Ureter (tissue), 1 donor: ENCODE results near the gene CYP3A5. TPM values are rescaled to one million over a fixed set of nuclear protein-coding genes. Genes with fewer than 3 reads are reported as not detected.
A peak's percentile ranks its signal among the peaks of the same experiment; 100 is the strongest.
"Not testable (repeated sequence)": the region's sequence is repeated elsewhere in the genome, so short reads cannot be mapped to it uniquely, and the experiment has no call there.

Experiments
- DNase-seq: peaks from one replicate; pipeline ENCODE4 v3.0.0-alpha.2; 2020; ENCODE audit warnings: low spot score
- total RNA-seq: library from RNA; stranded (reverse); gene quantifications from one replicate; pipeline ENCODE4 v1.2.4, GENCODE V29; 2023
- donor health status: DM: yes; HTN: yes; CAD: no.

CYP3A5 gene
- total RNA-seq, 1 donor from 2014 or later, result 104 TPM

DNA sequence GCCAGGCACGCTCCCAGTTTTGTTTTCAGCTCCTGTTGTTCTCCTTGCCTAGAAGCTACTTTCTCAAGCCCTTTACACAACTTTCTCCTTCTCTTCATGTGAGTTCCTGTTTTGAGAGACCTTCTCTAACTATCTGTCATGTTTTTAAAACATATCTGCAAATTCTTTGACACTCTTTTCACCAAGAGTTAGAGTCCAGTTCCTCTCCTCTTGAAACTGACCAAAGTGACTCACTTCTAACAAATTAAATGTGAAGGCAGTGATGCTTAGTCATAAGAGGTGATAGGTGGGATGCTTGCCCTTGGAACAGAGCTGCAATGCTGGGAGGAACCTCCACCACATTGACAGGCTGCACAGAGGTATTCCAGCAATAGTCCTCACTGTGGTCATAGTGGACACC lies 37.8 kb downstream of the CYP3A5 start:
- no peak for DNase-seq

DNA sequence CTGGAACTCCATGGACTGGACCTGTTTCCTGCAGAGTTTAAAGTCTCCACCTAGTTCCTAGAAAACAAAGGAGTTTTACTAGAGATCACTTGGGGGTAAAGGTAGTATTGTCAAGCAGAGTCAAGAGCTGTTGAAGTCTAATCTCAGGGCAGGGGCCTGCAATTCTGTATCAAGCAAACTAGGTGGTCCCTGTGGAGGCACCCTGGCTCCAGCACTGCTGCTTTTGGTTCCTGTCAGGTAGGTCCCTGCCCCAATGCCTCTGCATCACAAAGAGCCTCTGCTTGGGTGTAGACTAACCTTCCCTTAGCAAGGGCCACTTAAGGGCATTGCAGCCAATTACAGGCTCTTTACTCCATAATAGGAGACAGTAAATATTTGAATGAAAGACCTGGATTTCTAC lies 40.5 kb downstream of the CYP3A5 start:
- no peak for DNase-seq

DNA sequence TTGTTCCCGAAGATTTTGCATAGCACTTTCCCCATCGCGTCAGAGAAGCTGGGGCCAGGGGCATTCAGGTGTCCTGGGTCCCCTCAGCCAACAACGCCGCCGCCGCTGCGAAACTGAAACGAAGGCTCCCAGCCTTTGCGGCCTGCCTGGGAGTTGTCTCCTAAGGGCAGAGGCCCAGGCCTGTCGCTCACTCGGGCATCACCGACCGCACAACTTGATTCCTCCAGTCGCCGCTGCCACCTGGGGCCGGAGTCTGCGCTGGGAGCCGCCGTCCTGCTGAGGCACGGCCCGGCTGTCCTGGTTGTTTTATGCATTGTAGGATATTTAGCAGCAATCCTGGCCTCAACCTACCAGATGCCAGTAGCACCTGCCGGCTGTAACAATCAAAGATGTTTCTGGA lies 41.1 kb downstream of the CYP3A5 start:
- no peak for DNase-seq

DNA sequence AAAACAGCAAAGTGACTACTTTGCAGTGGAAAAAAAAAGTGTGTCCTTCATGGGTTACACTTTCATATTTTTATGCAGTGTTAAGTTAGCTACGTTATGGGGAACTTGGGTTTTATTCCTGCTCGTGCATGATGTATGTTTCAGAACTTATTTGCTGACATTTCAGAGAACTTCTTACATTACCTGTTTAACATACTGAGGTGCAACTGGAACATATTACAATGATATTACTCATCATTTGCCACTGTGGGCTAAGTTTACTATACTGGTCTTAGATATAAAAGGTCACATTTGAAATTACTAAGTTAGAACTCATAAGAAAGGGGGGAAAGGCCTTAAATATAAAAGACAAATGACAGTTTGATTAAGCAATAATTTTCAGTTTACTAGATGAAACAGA lies 42.4 kb downstream of the CYP3A5 start:
- not testable (repeated sequence) for DNase-seq

DNA sequence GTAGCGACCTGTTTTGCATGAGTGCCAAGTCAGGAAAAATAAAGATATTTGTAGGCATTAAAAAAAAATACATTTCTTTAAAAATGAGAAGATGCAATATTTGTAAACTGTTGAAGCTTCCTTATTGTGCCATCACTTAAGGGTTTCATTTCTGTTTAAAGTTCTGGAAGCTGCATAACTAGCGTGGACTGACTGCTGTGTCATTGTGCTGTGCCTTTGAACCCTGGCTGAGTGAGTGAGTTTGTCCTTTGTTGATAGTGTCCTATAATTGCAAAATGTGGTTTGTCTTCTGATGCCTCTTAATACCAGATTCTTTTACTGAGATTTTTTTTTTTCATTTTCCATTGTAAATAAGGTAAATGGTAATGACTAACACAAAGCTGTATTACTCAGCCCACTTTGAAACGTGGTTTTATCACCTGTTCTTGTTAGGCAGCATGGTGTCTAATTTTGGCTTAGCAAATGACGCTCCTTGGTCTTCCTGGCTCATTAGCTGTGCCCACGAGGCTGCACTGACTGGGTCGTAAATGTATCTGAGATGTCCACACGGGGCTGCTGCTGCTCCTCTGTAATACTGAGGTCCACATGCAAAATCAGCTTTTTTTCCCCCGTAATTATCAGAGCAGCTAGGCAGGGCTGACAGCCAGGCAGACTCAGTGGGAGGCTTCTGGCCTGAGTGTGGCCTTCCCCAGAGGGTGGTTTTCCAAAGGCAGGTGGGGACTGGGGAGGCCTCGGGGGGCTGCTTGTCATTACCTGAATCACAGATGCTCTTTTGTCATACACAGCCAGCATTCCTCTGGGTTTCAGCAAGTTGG lies 48.3 kb downstream of the CYP3A5 start:
- no peak for DNase-seq

DNA sequence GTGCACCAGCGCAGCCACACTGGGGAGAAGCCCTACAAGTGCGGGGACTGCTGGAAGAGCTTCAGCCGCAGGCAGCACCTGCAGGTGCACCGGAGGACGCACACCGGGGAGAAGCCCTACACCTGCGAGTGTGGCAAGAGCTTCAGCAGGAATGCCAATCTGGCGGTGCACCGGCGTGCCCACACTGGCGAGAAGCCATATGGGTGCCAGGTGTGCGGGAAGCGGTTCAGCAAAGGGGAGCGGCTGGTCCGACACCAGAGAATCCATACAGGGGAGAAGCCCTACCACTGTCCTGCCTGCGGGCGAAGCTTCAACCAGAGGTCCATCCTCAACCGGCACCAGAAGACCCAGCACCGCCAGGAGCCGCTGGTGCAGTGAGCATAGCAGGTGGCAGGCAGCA lies 50.2 kb downstream of the CYP3A5 start:
- no peak for DNase-seq

DNA sequence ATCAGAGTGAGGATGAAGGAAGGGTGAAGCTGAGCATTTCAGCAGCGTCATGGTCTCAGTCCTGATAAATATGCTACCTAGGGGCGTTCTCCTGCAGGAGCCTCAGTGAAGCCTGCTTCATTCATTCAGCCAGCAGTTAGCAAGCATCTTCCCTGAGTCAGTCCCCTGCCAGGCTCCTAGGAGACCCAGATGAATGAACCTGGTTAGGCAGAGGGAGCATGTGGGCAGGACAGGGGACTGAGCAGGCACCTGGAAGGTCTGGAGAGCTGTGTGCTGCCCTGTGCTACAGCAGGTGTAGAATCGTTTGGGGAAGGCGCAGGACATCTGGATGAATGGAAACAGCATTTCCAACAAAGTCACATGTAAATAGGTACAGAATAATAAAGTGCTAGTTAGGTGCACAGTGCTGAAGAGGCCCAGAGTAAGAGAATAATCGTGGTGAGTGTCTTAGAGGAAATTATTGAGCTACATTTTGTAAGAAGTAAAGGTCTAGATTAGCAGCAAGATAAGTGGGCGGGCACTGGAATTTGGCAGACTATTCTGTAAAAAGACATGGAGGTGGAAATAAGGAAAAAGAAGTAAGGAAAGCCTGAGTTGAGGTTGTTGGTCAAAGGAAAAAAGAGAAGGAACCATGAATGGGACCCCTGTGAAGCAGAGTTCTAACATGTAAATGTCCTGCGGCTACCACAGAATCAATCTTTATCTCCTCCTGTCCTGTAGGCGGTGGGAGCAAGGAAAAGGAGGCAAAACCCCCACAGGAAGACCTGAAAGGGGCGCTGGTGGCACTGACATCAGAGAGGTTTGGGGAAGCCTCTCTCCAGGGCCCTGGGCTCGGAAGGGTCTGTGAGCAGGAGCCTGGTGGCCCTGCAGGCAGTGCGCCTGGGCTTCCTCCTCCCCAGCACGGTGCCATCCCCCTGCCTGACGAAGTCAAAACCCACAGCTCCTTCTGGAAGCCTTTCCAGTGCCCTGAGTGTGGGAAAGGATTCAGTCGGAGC lies 51.0 kb downstream of the CYP3A5 start:
- no peak for DNase-seq

DNA sequence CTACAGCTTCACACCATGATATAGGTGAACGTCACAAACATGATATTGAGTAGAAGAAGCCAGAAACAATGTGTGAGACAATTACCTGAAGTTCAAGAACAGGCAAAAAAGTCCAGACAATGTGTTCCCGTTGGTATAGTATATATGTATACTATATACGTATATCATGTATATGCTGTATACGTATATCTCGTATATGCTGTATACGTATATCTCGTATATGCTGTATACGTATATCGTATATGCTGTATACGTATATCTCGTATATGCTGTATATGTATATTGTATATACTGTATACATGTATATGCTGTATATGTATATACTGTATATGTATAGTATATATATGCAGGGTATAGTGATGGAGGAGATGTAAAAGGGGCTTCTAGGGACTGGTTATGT lies 52.3 kb downstream of the CYP3A5 start:
- no peak for DNase-seq

DNA sequence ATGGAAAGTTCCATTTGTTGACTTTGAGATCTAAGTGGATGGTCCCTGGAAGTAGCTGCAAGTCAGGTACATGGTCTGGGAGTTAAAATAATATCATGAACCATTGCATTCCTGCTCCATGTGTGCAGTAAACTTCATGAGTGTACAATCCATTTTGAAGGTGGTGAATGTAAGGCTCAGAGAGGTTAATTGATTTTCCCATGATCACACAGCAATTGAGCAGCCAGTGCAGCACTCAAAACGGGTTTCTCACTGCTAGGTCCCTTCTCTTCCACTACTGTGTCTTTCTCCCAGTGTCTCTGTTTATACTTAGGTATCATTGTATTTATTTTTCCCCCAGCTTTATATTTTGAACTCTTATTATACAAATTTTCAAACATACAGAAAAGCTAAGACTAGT lies 53.1 kb downstream of the CYP3A5 start:
- no peak for DNase-seq

DNA sequence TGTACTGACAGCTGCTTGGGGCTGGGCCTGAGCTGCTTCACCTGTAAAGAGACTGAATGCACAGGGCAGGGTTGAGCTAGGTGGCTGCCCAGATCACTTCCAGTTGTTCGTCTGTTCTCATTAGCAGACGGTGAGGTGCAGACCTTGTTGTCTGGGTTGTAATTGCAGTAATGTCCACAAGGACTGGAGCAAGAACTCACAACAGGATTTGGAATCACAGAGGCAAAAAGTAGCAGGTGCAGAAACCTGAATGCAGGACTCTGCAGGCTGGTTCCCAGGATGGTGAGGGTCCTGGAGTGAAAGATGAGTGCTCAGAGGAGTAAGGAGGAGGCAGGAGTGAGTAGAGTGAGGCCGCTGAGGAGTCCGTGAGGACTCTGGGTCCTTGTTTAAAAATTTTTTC lies 53.8 kb downstream of the CYP3A5 start:
- DNase-seq, result no peak

DNA sequence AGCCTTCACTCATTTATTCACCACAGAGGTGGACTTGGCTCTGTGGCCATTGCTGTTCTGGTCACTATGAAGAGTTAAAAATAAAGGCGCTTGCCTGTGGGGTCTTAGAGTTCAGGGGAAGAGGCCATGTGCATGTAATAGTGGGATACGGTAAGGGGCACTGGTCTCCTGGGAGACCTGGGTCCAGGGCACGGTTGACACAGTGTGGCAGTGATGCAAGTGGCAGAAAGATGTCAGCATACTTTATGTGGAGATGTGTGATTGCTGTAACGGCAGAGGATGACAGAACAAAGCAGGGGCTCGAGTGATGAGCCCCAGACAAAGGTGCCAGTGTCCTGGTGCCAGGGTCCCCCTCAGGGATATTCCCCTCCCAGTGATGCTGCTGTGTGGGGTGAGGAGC lies 54.5 kb downstream of the CYP3A5 start:
- no peak for DNase-seq

DNA sequence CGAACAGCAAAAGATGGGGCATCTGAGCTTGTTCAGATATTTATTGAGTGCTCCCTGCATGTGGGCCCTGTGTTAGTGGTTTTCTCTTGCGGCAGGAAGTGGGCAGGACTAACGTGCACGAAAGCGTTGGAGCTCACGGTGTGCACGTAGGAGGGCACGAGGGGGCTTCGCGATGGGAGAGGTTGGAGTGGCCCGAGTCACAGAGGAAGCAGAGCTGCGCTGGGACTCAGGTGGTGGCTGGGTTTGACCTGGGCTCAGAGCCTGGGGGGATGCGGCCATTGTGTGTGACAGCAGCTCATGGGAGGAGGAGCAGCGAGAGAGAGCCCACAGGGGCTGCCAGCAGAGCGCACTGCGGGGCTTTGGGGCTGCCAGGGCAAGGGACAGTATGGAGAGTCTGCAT lies 55.3 kb downstream of the CYP3A5 start:
- DNase-seq, result no peak

DNA sequence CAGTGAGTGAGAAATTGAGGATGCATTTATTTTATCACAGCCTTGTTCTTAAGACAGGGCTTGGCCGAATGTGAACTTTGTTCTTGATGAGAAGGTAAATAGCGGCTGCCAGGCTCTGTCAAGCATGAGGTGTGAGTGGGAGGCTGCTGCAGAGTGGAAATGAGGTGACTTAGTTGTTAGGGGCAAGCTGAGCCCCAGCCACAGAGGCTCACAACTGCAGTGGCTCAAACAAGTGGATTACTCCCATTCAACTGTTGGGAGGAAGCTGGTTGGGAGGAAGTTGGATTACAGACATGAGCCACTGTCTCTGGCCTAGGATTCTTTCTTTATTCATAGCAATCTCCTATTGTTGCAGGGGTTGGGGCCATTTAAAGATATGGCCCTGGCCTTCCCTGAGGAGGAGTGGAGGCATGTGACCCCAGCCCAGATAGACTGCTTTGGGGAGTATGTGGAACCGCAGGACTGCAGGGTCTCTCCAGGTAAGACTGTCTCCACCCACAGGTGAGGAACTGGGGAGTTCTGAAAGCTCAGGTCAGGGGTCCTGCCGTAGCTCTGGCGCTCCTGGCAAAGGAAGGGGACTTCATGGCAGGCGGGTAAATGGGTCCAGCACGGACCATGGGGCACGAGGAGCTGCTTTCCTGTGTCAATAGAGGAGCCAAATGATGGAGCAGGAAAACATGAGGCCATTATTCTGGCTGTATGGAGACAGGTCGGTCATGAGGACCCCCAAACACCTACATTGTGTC lies 55.9 kb downstream of the CYP3A5 start:
- DNase-seq, result no peak

DNA sequence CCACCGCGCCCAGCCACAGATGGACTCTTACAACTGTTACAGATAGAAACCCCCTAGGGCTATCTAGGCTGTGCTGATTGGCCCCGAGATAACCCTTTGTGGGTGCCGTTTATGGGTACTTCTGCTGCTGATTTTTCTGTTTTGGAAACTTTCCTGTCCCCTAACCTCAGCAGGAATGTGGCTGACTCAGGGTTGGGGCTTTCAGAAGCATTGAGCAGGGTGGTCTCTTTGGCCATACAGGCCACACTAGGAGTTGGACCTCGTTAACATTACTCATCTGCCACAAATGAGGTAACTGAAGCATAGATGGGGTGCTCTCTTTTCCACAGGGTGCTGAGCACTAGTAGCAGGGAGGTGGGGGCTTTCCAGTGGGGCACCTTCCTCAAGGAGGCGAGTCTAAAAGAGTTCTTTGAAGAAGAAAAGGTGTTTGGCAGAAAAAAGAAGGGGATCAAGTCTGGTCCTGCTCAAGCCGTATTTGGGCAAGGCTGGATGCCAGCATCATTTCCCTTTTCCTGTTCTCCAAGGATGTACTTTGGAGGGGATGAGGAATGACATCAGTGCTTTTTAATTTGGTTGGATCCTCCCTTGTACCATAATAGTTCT lies 56.6 kb downstream of the CYP3A5 start:
- DNase-seq, result no peak

DNA sequence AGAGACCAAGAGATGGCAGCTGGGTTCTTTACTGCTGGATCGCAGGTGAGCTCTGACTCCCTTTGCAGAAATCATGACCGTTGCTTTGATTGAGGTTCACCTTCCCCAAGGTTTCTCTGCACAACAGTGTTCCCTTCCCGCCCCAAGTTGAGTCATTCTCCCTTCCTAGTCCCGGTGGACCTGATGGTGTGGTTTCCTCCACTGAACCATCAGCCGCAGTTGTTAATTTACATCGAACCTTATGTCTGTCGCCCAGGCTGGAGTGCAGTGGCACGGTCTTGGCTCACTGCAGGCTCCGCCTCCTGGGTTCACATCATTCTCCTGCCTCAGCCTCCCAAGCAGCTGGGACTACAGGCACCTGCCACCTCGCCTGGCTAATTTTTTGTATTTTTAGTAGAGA lies 57.2 kb downstream of the CYP3A5 start:
- no peak for DNase-seq

DNA sequence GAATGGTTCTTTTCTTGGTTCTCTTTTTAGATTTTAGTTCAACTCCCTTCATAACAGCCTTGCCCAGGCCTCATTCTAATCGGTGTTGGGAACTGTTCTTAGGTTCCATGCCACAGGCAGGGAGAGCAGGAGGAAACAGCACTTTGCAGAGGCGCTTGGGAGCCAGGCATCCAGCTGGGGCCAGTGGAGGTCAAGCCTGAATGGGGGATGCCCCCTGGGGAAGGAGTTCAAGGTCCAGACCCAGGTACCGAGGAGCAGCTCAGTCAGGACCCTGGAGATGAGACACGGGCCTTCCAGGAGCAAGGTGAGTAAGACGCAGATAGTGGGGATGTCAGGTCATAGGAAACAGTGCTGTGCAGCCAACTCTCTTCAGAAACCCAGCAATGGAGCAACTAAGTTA lies 58.5 kb downstream of the CYP3A5 start:
- no peak for DNase-seq

DNA sequence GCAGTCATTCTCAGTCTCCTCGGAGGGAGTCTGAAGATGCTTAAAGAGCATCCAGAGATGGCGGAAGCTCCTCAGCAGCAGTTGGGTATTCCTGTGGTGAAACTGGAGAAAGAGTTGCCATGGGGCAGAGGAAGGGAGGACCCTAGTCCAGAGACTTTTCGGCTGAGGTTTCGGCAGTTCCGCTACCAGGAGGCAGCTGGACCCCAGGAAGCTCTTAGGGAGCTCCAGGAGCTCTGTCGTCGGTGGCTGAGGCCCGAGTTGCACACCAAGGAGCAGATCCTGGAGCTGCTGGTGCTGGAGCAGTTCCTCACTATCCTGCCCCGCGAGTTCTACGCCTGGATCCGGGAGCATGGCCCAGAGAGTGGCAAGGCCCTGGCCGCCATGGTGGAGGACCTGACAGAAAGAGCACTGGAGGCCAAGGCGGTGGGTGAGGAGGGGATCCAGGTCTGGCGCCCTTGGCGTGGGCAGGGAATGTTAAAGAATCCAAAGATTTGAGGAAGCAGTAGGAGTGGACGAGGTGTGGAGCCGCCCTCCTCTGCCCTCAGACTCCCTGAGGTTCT lies 60.1 kb downstream of the CYP3A5 start:
- DNase-seq, result no peak

DNA sequence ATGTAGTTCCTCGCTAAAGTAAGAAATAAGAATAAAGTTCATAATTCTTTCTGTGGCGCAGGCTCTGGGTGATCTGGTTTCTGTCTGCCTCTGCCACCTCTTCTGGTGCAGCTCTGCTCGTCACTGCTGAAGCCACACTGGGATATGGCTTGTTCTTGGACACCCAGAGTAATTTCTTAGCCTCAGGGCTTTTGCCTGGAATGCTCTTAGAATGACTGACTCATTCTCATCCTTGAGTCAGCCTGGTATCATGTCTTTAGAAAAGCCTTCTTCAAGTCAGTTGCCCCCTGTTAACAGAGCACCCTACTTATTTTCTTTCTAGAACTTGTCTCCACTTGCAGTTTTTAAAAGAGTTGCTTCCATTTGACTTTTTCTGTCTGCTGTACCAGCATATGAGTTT lies 61.1 kb downstream of the CYP3A5 start:
- DNase-seq, result no peak

DNA sequence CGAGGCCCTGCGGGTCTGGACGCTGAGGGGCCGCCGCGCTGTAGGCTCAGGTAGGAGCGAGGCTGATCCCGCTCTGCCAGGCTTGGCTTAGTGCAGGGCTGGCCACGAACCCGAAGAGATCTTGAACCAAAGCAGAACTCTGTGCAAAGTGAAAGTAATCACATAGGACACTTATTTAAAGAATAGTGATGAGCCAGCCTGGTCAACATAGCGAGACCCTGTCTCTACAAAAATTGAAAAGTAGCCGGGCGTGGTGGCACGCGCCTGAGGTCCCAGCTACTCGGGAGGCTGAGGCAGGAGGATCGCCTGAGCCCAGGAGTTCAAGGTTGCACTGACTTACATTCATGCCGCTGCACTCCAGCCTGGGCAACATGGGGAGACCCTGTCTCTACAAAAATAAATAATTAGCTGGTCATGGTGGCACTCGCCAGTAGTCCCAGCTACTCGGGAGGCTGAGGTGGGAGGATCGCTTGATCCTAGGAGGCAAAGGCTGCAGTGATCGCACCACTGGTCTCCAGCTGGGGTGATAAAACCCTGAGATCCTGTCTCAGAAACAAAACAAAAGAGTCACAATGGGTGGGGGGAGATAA lies 62.5 kb downstream of the CYP3A5 start:
- no peak for DNase-seq

DNA sequence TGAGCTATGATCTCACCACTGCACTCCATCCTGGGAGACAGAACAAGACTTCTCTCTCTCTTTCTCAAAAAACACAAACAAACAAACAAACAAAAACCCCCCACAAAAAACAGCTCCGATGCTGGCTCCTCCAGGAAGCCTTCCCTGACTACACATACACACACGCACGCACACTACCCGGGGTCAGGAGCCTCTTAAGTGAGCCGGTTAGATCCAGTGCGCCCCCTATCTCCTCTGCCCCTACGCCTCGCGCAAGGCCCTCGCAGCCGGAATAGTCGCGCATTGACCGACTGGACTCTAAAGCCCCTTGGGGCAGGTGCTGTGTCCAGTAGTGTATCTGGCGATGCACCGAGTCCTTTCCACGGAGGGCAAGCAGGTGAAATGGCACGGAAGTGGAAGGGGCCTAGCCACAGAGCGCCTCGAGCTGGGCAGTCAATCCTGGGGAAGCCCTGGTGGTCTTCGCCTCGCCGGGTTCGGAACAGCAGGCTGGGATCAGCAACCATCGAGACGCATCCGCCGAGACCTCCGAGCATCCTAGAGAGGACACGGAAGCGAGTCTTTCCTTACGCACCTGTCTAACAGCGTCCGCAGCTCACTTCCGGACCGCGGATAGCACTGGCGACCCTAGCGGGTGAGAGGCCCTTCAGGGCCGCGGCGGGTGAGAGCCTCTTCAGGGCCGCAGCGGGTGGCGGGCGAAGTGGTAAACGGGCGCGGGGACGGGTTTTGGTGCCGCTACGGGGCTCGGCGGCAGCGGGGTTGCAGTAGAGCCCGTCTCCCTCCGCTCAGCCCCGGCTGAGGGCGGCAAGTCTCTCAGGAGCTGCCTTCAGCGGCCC lies 63.2 kb downstream of the CYP3A5 start, which contains the start of gene ZSCAN25:
Gene ZSCAN25 (plus strand): TSS at position 588 of the 833 bp plus-strand sequence. CDS start 2,661 bp downstream, outside the sequence.
- DNase-seq, result peak; percentile 85
